HepG2 (cell line): Measurements from ENCODE around the gene KCNAB2.

ENCODE experiments used
- ARID3A ChIP-seq: IDR thresholded peaks from 2 replicates; pipeline ENCODE4 v1.6.1; 2012; ENCODE audit warnings: low read depth, low read length, improper control_type of control experiment
- ASH2L ChIP-seq: fragments of 300-600, 200-600 bp; sonication (generic); IDR thresholded peaks from 2 replicates; pipeline ENCODE4 v1.7.0; 2017; ENCODE audit warnings: low read depth, mild to moderate bottlenecking, moderate library complexity, mixed read lengths, low read length; ENCODE audit not compliant: insufficient read length
- CBFB ChIP-seq: sonication (generic); formaldehyde crosslinking; IDR thresholded peaks from 2 replicates; pipeline ENCODE4 v1.4.0; 2020; ENCODE audit warnings: missing genetic modification reagents
- CBX5 ChIP-seq: sonication (generic); formaldehyde crosslinking; IDR thresholded peaks from 2 replicates; pipeline ENCODE4 v1.4.0; 2020; ENCODE audit warnings: missing genetic modification reagents, borderline replicate concordance
- CTCF ChIP-seq: sonication (generic); formaldehyde crosslinking; IDR thresholded peaks from 2 replicates; pipeline ENCODE4 v1.5.0; 2020; ENCODE audit warnings: mild to moderate bottlenecking, missing genetic modification reagents, moderate library complexity
- ESRRA ChIP-seq: sonication (generic); formaldehyde crosslinking; IDR thresholded peaks from 2 replicates; pipeline ENCODE4 v1.5.1; 2020; ENCODE audit warnings: mild to moderate bottlenecking, low read depth, missing genetic modification reagents
- FOSL1 ChIP-seq: sonication (generic); formaldehyde crosslinking; IDR thresholded peaks from 2 replicates; pipeline ENCODE4 v1.9.0; 2021; ENCODE audit warnings: missing genetic modification reagents, borderline replicate concordance
- FOXK1 ChIP-seq: sonication (generic); formaldehyde crosslinking; IDR thresholded peaks from 2 replicates; pipeline ENCODE4 v1.4.0; 2020; ENCODE audit warnings: low read depth, missing genetic modification reagents, borderline replicate concordance
- JUN ChIP-seq: sonication (generic); formaldehyde crosslinking; IDR thresholded peaks from 2 replicates; pipeline ENCODE4 v1.4.0; 2020; ENCODE audit warnings: mild to moderate bottlenecking, missing genetic modification reagents
- PRDM10 ChIP-seq: sonication (generic); formaldehyde crosslinking; IDR thresholded peaks from 2 replicates; pipeline ENCODE4 v1.4.0; 2020; ENCODE audit warnings: low read depth, missing genetic modification reagents

GRCh38 chr1:5998051-5998905, 47.4 kb upstream of the KCNAB2 start:
- TF ChIP-seq ARID3A (no peak), FOSL1 (CRISPR knock-in tag) (no peak), CBFB (CRISPR knock-in tag) (no peak), CTCF (no peak), ESRRA (CRISPR knock-in tag) (no peak), ASH2L (no peak), JUN (CRISPR knock-in tag) (no peak), CBX5 (CRISPR knock-in tag) (no peak), FOXK1 (no peak), PRDM10 (no peak)
